Fibroblast of skin of abdomen (primary cell): ENCODE measurements around the gene PLB1. TPM values are rescaled to one million over a fixed set of nuclear protein-coding genes. Genes with fewer than 3 reads are reported as not detected.

Experiments
- DNase-seq: peaks from one replicate; pipeline ENCODE4 v3.0.0-alpha.2; 2013
- polyA plus RNA-seq, 2 experiments: library from polyadenylated mRNA; unstranded; fragments of 120-200 nt; gene quantifications; one replicate each; pipeline ENCODE4 v1.2.1, GENCODE V29; 2013; ENCODE audit not compliant: insufficient read length in 2 of 2

Gene PLB1, protein sequence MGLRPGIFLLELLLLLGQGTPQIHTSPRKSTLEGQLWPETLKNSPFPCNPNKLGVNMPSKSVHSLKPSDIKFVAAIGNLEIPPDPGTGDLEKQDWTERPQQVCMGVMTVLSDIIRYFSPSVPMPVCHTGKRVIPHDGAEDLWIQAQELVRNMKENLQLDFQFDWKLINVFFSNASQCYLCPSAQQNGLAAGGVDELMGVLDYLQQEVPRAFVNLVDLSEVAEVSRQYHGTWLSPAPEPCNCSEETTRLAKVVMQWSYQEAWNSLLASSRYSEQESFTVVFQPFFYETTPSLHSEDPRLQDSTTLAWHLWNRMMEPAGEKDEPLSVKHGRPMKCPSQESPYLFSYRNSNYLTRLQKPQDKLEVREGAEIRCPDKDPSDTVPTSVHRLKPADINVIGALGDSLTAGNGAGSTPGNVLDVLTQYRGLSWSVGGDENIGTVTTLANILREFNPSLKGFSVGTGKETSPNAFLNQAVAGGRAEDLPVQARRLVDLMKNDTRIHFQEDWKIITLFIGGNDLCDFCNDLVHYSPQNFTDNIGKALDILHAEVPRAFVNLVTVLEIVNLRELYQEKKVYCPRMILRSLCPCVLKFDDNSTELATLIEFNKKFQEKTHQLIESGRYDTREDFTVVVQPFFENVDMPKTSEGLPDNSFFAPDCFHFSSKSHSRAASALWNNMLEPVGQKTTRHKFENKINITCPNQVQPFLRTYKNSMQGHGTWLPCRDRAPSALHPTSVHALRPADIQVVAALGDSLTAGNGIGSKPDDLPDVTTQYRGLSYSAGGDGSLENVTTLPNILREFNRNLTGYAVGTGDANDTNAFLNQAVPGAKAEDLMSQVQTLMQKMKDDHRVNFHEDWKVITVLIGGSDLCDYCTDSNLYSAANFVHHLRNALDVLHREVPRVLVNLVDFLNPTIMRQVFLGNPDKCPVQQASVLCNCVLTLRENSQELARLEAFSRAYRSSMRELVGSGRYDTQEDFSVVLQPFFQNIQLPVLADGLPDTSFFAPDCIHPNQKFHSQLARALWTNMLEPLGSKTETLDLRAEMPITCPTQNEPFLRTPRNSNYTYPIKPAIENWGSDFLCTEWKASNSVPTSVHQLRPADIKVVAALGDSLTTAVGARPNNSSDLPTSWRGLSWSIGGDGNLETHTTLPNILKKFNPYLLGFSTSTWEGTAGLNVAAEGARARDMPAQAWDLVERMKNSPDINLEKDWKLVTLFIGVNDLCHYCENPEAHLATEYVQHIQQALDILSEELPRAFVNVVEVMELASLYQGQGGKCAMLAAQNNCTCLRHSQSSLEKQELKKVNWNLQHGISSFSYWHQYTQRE (N-terminal part only)
- polyA plus RNA-seq (2013, experiment 1 of 2; ENCODE audit: insufficient read length) = 0.64 TPM
- 0.55 TPM for polyA plus RNA-seq (2013, experiment 2 of 2; ENCODE audit: insufficient read length)

GRCh38 chr2:28495551-28496250 lies at the start of gene PLB1:
TSS of gene PLB1 (plus strand) at chr2:28496060. CDS start at chr2:28496115, 55 bp downstream.
- DNase-seq = no peak

- DNase-seq = no peak
These were observed 49.3 kb upstream of the PLB1 start for GRCh38 chr2:28446531-28446930.

GRCh38 chr2:28447086-28447485 lies 48.8 kb upstream of the PLB1 start:
- no peak for DNase-seq

GRCh38 chr2:28447943-28448792 lies 47.7 kb upstream of the PLB1 start:
- peak; percentile 83 for DNase-seq

DNA sequence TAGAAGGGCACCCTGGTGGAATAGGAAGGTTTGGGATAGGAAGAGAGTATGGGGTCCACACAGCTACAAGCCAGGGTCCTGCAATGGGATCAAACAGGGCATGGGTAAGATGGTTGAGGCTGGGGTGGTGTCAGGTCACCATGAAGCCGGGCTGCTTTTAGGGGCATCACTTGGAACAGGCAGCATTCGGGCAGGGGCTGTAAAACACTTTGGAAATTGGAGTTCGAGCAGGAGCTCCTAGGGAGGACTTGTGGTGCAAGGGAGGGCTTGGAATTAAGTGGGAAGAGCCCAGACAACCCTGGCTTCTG lies 47.1 kb upstream of the PLB1 start:
- no peak for DNase-seq

DNA sequence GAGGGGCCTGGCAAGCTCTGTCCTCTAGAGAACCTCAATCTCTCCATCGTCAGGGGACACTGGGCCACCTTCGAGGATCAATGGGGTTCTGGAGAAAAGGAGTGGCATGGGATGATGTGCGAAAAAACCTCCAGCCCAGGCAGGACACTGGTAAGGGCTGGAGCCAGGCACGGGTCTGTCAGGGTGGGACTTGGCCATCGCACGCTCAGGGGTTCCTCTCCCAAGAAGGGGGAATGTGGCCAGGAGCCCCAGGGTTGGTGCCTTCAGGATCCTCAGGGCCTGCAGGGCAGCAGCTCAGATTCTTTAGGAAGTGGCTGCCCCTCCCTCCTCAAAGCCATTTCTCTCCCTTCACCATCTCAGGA lies 46.8 kb upstream of the PLB1 start:
- no peak for DNase-seq

DNA sequence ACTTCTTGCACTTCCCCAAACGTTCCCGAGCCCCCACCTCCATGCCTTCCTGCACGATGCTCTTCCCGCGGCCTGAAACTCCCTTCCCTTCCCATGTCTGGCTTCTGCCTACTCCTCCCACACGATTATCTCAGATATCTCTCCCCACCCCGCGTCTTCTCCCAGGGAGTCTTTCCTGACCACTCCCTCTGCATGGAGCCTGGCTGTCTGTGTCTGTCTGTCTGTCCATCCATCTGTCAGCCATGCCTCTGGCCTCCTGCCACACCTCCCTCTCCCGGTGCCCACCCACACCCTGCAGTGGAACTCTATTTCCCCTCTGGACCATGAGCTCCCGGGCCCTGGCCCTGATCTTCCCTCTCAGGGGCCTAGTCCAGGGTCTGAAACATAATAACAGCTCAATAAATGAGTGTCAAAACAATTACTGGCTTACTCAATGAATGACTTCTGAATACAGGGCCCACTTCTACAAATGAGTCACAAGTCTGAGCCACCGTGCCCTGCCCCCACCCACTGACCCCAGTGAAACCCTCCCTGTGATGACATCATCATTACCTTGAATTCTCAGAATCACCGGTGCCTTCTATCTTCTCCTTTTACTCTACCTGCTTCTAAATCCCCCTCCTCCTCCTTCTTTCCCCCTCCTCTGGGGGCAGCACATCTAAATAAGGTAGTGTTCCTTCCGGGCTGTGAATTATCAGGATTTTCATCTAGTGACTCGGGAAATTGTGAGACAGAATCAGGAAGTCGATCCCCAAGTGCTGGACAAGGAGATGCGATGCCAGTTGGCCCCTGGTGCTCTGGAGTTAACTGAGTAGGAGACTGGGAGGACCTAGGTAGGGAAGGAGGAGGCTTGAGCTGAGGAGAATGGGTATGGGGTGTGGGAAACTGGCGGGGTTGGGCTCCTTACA lies 46.1 kb upstream of the PLB1 start:
- peak; percentile 47 for DNase-seq

DNA sequence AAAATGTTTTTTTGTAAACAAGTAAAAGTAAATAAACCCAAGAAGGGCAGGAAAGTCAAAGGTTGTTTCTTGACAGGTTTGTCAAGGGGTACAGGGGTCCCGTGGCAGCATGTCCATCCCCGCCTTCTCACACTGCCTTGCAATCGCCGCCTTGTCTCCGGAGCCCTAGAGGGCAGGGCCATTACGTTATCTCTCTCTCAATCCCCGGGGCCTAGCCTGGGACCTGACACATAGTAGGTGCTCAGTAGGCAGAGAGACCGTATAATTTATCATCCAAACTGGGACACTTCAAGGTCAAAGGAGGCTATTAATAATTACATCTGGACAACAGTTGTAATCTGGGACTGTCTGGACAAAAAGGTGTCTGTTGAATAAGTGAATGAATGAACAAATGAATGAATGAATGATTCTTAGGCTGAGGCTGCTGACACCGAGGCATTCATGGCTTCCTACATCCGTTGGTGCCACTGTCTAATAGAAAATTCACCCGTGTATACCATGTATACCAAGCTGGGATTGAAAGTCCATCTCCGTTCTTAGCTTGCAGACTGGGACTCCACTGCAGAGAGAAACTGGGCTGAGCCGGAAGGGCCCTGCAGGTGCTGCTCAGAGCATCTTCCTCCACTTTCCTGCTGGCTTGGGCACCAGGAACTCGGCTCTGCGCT lies 44.8 kb upstream of the PLB1 start:
- no peak for DNase-seq

GRCh38 chr2:28451793-28452533 lies 43.9 kb upstream of the PLB1 start:
- no peak for DNase-seq

DNA sequence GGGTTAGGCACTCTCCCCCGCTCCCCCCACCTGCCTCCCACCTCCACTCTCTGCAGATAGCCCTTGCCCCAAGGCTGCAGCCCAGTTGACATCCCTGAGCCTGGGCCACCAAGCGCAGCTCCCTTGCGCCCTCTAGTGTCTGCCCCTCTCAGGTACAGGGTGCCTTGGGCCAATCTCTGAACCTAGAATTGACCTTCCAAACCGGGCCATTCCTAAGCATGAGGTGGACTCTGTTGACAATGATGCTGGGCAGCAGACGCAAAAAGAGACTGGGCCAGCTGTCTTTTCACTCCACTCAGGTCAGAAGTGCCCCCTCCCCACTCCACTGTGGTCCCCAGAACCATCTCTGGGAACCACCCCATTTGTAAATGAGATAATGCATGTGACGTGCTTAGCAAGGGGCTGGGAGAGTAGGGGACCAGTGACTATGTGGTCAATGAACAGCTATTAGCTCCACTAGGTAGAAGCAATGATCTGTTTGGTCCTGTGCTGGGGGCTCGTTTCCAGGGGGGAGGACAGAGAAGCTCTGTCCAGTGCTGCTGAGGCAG lies 43.3 kb upstream of the PLB1 start:
- peak; percentile 42 for DNase-seq

GRCh38 chr2:28453396-28453795 lies 42.5 kb upstream of the PLB1 start:
- no peak for DNase-seq

- DNase-seq = no peak
These were observed 41.6 kb upstream of the PLB1 start for GRCh38 chr2:28454016-28454930.

DNA sequence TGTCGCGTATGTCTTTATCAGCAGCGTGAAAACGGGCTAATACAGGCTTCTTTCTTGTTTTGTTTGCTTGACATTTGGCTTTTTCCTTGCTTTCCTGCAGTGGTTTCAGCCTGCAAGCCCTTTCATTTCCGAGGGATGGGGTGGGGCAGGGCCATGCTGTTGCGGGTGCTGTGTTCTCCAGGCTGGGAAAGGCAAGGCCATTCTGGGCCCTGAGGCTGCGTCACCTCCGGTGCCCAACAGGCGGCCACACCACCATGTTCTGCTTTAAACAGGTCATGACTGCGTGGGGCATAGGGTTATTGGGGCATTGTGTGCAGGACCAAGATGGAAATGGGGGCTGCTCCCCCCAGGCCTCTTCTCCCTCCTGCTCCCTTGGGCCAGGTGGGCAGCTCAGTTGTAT lies 38.6 kb upstream of the PLB1 start:
- DNase-seq = no peak

DNA sequence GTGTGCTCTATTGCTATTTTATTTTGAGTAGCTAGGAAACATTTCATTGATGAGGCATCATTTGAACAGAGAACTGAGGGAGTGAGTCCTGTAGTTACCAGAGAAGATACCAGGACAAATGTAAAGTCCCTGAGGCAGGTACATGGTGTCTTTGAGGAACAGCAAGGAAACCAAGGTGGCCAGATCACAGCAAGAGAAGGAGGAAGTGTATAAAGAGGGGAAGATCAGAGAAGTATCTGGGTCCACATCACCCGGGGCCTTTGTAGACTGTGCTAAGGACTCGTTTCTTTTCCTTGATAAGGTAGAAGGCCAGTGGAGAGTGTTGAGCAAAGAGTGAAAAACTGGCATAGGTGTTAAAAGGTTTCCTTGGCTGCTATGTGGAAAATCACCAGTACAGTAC lies 34.8 kb upstream of the PLB1 start:
- DNase-seq = no peak

DNA sequence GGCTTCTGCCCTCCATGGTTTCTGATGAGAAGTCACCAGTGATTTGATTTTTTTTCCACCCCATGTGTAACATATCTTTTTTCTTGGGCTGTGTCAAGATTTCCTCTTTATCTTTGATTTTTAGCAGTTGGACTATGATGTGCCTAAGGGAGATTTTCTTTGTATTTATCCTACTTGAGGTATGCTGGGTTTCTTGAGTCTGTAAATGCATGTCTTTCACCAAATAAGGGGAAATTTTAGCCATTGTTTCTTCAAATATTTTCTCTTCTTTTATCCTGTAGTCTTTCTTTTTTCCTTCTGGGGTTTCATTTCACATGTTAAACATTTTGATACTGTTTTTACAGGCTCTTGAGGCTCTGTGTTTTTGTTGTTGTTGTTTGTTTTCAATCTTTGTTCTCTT lies 33.7 kb upstream of the PLB1 start:
- no peak for DNase-seq

DNA sequence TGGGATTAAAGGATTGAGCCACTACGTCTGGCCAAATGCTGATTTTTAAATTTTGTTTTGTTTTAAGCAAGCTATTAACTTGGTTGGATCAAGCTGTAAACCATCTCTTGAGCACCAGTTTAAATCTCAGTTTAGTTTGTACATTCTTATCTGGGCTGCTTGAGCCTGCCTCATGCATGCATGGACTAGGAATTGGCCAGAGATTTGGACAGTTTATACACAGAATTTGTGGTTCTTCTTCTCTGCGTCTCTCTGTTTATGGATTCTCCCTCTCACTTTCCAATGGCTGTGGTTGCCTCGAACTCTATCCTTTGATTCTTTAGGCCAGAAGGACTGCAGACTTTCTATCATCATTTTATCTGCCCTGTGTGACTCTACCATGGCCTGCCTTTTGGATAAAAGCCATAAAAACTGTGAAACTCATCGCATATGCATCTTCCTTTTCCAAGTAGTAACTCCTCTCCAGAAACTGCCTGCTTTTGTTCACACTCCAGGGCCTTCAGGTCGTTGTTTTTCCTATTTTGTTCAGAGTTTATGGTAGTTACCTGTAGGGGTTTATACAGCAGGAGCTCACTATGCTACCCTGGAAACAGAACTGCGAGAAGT lies 32.5 kb upstream of the PLB1 start:
- DNase-seq = no peak

GRCh38 chr2:28463893-28464292 lies 32.0 kb upstream of the PLB1 start:
- no peak for DNase-seq
